Adrenal gland (tissue), 12 donors: ENCODE data around the gene STAT1. TPM values are rescaled to one million over a fixed set of nuclear protein-coding genes. Genes with fewer than 3 reads are reported as not detected.
A peak's percentile ranks its signal among the peaks of the same experiment; 100 is the strongest.

Experiments used
- DNase-seq, 7 donors: peaks; one replicate each; pipeline ENCODE4 v3.0.0-alpha.2; 2019 to 2020
- H3K27ac ChIP-seq, 5 donors: fragments of 200-600 bp; sonication (generic) in 4 of 5; 1 replicate in 3 of 5; 2 replicates in 2 of 5; pipeline versions ENCODE4 v1.5.1 to v1.8.0; 2016 to 2020; ENCODE audit warnings: mild to moderate bottlenecking in 1 of 5
- H3K27me3 ChIP-seq: fragments of 200-600 bp; 2 replicates; pipeline ENCODE4 v1.8.0; 2021
- H3K36me3 ChIP-seq, 2 donors: fragments of 200-600 bp; replicated peaks in 1 of 2; 1 replicate in 1 of 2; 2 replicates in 1 of 2; pipeline versions ENCODE4 v1.5.1 to v1.8.0; 2018 to 2022
- H3K4me1 ChIP-seq, 2 donors: fragments of 200-600 bp; replicated peaks in 1 of 2; 1 replicate in 1 of 2; 2 replicates in 1 of 2; pipeline versions ENCODE4 v1.5.1 to v1.8.0; 2018 to 2021
- H3K4me3 ChIP-seq, 4 donors: fragments of 200-600 bp; sonication (generic) in 3 of 4; one replicate each; pipeline ENCODE4 v1.5.1; 2016 to 2018
- H3K9me3 ChIP-seq, 3 donors: fragments of 200-600 bp; sonication (generic) in 1 of 3; replicated peaks in 1 of 3; 1 replicate in 2 of 3; 2 replicates in 1 of 3; pipeline versions ENCODE4 v1.5.1 to v1.8.0; 2016 to 2021
- POLR2A ChIP-seq, 2 donors: fragments of 450-650 bp; IDR thresholded peaks; one replicate each; pipeline ENCODE4 v1.6.1; 2017; ENCODE audit warnings: antibody characterized with exemption in 2 of 2, mild to moderate bottlenecking in 2 of 2, moderate library complexity in 1 of 2
- WGBS, 4 donors: extraction: QIAGEN DNeasy Blood & Tissue Kit in 2 of 4; methylation state at CpG; one replicate each; pipeline versions ENCODE4 v1.1.5 to v1.1.7; 2013 to 2017; 5-methylcytosine and 5-hydroxymethylcytosine counted together
- intact Hi-C, 2 donors: fragments of 100-400 bp; cut with DNase I; formaldehyde crosslinking; loops; one replicate each; pipeline versions ENCODE4 v1.14.1 to v1.15.0; 2022 to 2023
- polyA plus RNA-seq, 3 donors: library from polyadenylated mRNA; stranded (reverse); fragments of 200-250 nt in 2 of 3; fragments of 350-450 nt in 1 of 3; fragmentation: Illumina TruSeq in 1 of 3; extraction: RNeasy Lipid Tissue Mini Kit (QIAGEN cat#74804) in 1 of 3; gene quantifications; one replicate each; pipeline ENCODE4 v1.2.3, GENCODE V29; 2013 to 2014
- total RNA-seq, 9 donors: library from RNA; depleted of rRNA in 4 of 9; stranded (reverse); fragments of >200 nt in 4 of 9; fragments of 120-200 nt in 1 of 9; fragmentation: NEBNext Ultra II Directional in 1 of 9; extraction: Animal tissue kit (Norgen Biotek cat#: 25700) in 1 of 9; gene quantifications; one replicate each; pipeline versions ENCODE4 v1.1.0 to v1.2.4, GENCODE V29; 2013 to 2023
- TF ChIP-seq, protein P1 (sequence below), 6 experiments: fragments of 450-650 bp in 4 of 6; fragments of 200-600 bp in 2 of 6; sonication (generic) in 1 of 6; IDR thresholded peaks; 1 replicate in 5 of 6; 2 replicates in 1 of 6; pipeline versions ENCODE4 v1.5.1 to v1.8.0; 2016 to 2021; ENCODE audit warnings: antibody characterized with exemption in 6 of 6, mild to moderate bottlenecking in 2 of 6, moderate library complexity in 1 of 6
- donor health status: healthy with polysubstance abuse.
- donor health status: Bipolar disorder and iron deficiency.
- donor health status: DM: yes; HTN: yes; CAD: no.
- donor health status: DM: no; HTN: no; CAD: no.
- donor health status: DM: no; HTN: no; CAD: no.
- donor health status: DM: yes; HTN: yes; CAD: no.

The STAT1 gene
- total and polyA plus RNA-seq, 12 donors = 11.9 to 165 (median 75.6) TPM

DNA sequence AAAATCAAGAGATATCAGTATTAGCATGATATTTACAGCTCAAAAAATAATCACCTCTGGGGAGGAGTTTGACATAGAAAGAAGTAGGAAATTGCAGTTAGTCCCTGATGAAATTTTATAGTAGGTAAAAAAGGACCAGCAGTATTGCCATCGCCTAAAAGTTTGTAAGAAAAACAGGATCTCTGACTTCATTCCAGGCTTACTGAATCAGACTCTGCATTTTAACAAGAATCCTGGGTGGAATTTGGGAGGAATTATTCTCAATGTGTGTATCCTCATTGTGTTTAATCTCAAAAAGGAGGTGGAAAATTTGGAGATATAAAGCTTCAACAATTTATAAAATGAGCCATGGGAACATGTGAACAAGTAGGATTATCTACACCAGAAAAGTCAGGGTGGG lies 31.2 kb upstream of the STAT1 start:
- no peak for DNase-seq
- TF ChIP-seq, protein P1, sequence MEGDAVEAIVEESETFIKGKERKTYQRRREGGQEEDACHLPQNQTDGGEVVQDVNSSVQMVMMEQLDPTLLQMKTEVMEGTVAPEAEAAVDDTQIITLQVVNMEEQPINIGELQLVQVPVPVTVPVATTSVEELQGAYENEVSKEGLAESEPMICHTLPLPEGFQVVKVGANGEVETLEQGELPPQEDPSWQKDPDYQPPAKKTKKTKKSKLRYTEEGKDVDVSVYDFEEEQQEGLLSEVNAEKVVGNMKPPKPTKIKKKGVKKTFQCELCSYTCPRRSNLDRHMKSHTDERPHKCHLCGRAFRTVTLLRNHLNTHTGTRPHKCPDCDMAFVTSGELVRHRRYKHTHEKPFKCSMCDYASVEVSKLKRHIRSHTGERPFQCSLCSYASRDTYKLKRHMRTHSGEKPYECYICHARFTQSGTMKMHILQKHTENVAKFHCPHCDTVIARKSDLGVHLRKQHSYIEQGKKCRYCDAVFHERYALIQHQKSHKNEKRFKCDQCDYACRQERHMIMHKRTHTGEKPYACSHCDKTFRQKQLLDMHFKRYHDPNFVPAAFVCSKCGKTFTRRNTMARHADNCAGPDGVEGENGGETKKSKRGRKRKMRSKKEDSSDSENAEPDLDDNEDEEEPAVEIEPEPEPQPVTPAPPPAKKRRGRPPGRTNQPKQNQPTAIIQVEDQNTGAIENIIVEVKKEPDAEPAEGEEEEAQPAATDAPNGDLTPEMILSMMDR (IDR thresholded peaks at IDR 0.05) = no peak
- TF ChIP-seq POLR2A (IDR thresholded peaks at IDR 0.05) = no peak
- Histone ChIP-seq H3K27me3 (no peaks in the 10 kb centered on the region), H3K4me3 (no peak overlapping the region), H3K27ac (no peak overlapping the region), H3K4me1 (peaks cover 0 to 3% of the 10 kb centered on the region in 2 donors), H3K36me3 (no peaks in the 10 kb centered on the region), H3K9me3 (no peaks in the 10 kb centered on the region)
- intact Hi-C loops = no loop called here
- 84 to 100% (median 88%) methylated on average over 1 of the region's 1 CpG for WGBS, 4 donors

- no peak for TF ChIP-seq POLR2A (IDR thresholded peaks at IDR 0.05)
- TF ChIP-seq, protein P1 (IDR thresholded peaks at IDR 0.05) = no peak
- intact Hi-C loops = no loop called here
- H3K9me3 ChIP-seq = no peaks in the 10 kb centered on the region
- H3K27ac ChIP-seq = no peak overlapping the region
- WGBS, 4 donors = 84 to 94% (median 90%) methylated on average over 3 of the region's 3 CpGs
- no peak for DNase-seq
- peaks cover 0 to 3% of the 10 kb centered on the region in 2 donors for H3K4me1 ChIP-seq
- no peak overlapping the region for H3K4me3 ChIP-seq
- no peaks in the 10 kb centered on the region for H3K27me3 ChIP-seq
- H3K36me3 ChIP-seq = no peaks in the 10 kb centered on the region
Measured at GRCh38 chr2:191043438-191043837, 29.5 kb upstream of the STAT1 start.

DNA sequence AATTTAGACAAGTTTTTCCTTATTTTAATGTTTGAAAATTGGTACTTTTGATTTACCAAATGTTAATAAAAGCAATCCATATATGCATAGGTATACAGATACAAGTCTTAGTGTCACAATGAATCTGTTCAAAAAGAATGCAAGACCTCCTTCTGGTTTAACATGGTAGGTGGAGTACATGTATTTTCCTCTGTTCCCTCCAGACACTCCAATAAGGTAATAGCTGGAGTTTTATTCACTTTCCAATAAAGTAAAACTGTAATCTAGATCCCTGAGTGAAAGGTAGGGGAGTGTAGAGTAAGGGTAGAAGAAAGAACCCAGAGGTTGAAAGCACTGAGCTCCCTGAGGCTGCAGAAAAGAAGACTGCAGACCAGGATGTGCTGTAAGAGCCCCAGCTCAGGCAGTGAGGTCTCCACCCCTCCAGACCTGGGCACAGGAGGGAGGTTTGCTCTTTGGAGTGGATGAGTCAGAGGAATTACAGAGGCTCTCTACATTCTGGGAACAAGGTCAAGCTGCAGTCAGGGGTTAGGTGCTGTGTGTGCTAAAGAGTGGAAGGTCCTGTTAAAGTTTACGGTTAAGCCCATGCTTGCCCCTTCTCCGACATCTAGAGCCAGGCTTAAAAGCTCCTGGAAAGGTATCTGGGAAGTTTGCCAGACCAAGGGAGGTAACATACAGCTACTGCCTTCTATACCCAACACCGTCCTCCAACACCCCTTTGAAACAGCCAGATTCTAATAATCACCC lies 27.6 kb upstream of the STAT1 start:
- WGBS, 4 donors = 57 to 94% (median 66%) methylated on average over 3 of the region's 3 CpGs
- no peaks in the 10 kb centered on the region for H3K27me3 ChIP-seq
- H3K9me3 ChIP-seq = no peaks in the 10 kb centered on the region
- H3K4me3 ChIP-seq = no peak overlapping the region
- peak in 5 of 7 donors; percentile 40 to 60 (median 47) for DNase-seq
- H3K27ac ChIP-seq = no peak overlapping the region
- H3K4me1 ChIP-seq = peaks cover 0 to 7% of the 10 kb centered on the region in 2 donors
- TF ChIP-seq POLR2A (IDR thresholded peaks at IDR 0.05) = no peak
- TF ChIP-seq, protein P1 (IDR thresholded peaks at IDR 0.05) = no peak
- intact Hi-C loops = no loop called here
- H3K36me3 ChIP-seq = no peaks in the 10 kb centered on the region

DNA sequence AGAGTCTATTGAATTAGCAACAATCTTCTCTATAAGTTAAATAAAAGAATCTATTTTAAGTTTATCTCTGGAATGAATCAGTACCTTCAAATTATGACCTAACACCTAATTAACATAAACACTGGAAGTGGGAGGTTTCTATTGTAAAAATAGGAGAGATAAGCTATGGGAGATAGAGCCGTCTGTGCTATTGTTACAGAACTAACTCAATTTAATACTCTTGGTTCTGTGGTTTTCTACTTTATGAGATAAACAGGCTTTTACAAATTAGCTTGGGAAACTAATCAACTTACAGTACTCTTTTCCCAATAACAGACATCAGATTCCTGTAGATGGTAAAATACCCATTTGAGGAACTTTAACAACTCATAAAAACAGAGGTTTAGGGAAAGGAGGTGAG lies 25.6 kb upstream of the STAT1 start:
- Histone ChIP-seq H3K27me3 (no peaks in the 10 kb centered on the region), H3K4me3 (no peak overlapping the region), H3K9me3 (no peaks in the 10 kb centered on the region), H3K27ac (no peak overlapping the region), H3K4me1 (peaks cover 0 to 7% of the 10 kb centered on the region in 2 donors), H3K36me3 (no peaks in the 10 kb centered on the region)
- DNase-seq = no peak
- intact Hi-C loops = loop anchor here in 1 of 2 donors (10.0 kb wide), 1 partner anchor 255 kb away; no protein-coding TSS in a partner anchor
- TF ChIP-seq, protein P1 (IDR thresholded peaks at IDR 0.05) = no peak
- no peak for TF ChIP-seq POLR2A (IDR thresholded peaks at IDR 0.05)
- 66 to 88% (median 74%) methylated on average over 1 of the region's 1 CpG for WGBS, 4 donors
